HG02981 (cell line): ENCODE results near the gene RXFP4.
"Not testable (repeated sequence)": the region's sequence is repeated elsewhere in the genome, so short reads cannot be mapped to it uniquely, and the experiment has no call there.

ENCODE experiments used
- ATAC-seq: cut with Tn5 transposase; IDR thresholded peaks from one replicate; pipeline ENCODE4 v1.9.1; 2021; ENCODE audit warnings: mild to moderate bottlenecking, moderate library complexity; ENCODE audit not compliant: unreplicated experiment

Gene RXFP4

GRCh38 chr1:155976913-155977689 is 35.7 kb downstream of the RXFP4 start:
- ATAC-seq = no peak

DNA sequence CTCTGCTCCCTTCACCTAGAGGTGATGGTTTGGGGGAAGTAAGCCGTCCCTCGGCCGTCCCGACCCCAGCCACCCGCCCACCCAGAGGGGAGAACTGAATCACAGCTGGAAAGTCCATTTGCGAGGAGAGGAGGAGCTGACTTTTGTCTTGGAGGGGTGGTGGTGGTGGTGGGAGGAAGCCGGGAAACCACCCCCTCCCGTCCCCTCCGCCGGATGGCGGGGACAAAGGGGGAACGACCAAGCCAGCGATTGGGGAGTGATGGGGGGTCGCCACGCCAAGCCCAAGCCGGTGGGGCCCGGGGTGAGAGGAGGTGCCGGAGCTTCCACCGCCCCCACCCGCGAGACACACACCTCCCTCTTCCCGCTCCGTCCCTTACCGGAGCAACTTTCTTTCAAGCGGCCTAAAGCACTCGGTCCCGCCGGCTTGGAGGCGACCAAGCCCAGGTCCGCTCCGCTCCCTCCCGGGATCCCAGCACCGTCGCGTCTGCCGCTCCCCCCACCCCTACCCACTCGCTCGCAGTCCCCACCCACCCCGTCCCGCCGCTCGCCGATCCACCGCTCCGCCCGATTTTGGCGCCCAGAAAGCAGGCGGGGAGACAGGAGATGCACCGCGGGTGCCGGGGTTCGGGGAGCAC is 36.4 kb downstream of the RXFP4 start:
- no peak for ATAC-seq

DNA sequence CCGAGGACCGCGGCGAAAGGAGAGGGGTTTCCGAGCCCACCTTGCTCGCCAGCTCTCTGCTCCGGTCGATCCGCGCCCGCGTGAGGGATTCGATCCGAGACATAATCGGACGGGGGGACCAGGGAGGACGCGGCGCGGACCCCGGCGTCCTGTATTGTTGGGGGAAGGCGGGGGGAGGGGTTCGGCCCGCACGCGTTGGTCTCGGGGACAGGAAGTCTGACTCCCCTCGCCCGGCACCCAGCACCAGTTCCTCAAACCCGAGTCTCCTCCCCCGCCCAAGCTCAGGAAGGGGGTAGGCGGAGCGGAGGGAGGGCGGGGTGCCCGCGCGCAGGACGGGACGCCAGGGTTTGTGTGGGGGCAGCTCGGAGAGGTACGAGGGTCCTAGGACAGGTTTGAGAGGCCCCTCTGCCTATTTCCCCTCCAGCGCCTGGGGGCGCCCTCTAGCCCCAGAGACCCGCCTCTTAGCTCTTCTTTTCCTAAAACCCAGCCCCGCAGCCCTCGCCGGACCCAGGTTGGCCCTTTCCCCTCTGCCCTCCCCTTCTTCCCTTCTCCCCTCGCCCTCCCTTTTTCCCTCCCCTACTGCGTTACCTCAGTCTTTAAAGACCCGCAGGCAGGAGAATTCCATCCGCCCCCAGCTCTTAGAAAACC is 37.0 kb downstream of the RXFP4 start, which contains the start of gene ARHGEF2:
Gene ARHGEF2, minus strand, starts transcription at position 223 of the 648 bp plus-strand sequence. Its CDS starts 120 bp downstream, at position 103.
- peak; percentile 51 for ATAC-seq

- no peak for ATAC-seq
Measured at GRCh38 chr1:155978973-155979429, 37.6 kb downstream of the RXFP4 start.

DNA sequence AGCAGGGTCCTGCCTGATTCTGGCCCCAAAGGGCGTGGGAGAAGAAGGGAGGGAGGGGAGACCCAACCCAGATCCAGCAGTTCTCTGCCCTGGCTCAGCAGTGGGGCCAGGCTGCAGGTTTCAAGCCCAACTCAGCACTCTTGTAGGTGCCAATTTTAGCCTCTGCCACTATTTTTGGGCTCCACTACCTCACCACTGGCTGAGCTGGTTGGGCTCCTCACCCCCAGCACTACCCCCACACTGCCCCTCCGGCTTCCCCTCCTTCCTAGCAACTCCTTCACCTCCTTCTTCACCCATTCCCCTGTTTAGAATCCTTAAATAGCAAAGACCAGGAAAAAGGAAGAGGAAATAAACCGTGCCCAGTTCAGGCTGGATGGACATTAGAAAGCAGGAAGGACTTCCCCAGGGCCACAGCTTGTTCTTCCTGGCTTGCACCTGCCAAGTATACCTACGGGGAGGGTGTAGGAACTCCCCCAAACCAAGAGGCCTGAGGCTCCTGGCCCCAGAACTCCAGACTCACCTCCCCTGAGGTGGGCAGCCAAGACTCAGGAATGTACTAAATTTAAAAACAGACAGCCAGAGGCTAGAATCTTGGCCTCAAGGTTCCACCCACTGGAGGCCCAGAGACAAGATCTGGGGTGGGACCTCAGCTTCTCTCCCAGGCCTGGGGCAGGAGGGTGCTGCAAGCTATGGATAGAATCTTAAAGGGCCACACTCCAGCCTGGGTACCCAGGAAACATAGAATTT is 38.3 kb downstream of the RXFP4 start:
- no peak for ATAC-seq

DNA sequence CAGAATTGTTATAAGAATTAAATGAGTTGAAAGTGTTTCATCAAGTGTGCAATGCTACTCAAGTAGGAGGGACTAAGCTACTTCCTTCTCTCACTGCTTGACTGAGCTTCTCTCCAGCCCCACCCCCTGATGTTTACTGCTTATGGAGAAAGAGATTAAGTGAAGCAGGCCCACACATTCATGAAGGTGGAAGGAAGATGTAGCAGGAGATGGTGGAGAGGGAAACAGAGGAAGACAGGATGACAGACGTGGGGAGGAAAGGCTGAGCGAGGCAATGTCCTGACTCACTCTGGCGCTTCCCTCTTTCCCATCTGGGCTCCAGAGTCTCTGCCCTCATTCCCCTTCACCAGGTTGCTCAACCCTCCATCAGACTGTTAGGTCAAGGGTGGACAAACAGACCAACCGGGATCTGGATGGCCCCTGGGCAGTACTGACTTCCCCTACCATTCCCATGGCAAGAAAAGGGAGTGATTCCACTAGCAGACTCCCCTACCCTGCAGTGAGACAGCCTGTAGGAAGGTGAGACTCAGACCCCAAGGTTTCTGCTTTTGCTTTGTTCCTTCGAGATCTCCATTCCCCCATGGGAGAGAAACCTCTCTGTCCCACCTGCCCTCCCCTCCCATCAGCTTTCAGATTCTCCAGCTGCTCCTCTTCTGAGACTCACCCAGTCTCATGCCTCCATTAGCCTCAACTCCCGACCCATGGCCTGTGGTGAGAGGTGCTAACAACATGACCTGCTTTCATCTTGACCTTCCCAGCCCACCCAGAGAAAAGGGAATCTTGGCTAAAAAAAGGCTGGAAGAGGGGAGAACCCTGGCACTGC is 40.0 kb downstream of the RXFP4 start:
- no peak for ATAC-seq

DNA sequence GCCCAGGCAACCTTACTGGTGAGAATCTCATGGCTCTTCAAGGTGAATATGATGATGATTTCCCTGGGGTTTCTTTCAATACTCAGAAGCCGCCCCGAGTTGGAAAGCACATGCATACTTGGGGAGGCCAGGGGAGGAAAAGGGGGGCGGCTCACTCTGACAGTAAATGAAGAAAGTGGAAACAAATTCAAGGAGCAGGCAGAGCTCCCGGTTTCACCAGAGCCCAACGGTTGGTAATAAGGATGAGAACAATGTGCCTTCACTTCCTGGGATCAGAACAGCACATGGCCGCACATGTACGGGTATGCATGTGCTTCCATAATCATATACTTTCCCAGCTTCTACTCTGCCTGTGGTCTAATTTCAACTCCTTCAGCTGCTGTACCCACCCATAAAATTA is 40.7 kb downstream of the RXFP4 start:
- ATAC-seq = no peak

- peak; percentile 52 for ATAC-seq
Measured at GRCh38 chr1:155983191-155984024, 42.0 kb downstream of the RXFP4 start.

GRCh38 chr1:155984341-155984740 is 42.9 kb downstream of the RXFP4 start:
- ATAC-seq = no peak

- ATAC-seq = not testable (repeated sequence)
Measured at GRCh38 chr1:155984903-155985645, 43.6 kb downstream of the RXFP4 start.

- ATAC-seq = no peak
Measured at GRCh38 chr1:155989242-155990004, 48.0 kb downstream of the RXFP4 start.

DNA sequence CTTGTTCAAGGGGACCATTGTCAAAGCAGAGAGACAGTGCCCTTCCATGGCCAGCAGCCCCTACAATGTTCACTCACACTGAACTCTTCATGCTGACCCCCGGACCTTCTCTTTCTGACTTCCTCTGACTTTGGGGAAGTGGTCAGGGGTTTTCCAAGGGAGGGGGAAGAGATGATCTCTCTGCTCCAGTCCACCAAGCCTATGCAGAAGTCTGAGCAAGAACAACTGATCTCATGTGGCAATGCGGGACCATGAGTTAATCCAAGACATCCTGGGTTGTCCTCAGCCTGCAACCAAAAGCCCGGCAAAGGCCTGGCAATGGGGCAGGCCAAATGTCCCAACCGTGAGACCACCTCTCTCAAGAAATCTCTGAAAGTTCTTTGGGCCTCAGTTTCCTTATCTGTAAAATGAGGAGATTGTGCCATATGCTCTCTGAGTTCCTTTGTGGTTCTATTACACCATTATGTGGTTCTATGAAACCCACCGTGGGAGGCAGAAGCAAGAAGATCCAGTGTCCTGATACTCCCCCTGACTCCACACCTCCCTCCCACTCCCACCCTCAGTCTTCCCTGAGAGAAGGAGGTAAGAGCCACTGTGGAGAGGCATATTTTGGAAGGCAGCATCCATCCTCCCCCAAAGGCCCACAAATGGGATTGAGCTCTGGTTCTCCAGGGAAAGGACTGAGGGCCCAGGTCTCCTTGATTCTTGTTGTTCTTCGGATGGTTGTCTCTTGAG is 48.7 kb downstream of the RXFP4 start:
- ATAC-seq = no peak
